IPS-18a (cell line): ENCODE data around the gene TSR3.

Source experiments
- H3K27ac ChIP-seq: one replicate; pipeline ENCODE4 v1.5.1; 2013; ENCODE audit warnings: low read length
- H3K27me3 ChIP-seq: one replicate; pipeline ENCODE4 v1.6.1; 2013; ENCODE audit warnings: mild to moderate bottlenecking, low read length; ENCODE audit not compliant: control insufficient read depth, insufficient read depth
- H3K36me3 ChIP-seq: one replicate; pipeline ENCODE4 v1.6.1; 2013; ENCODE audit warnings: low read depth, low read length; ENCODE audit not compliant: control insufficient read depth
- H3K4me1 ChIP-seq: one replicate; pipeline ENCODE4 v1.6.1; 2013; ENCODE audit warnings: low read depth, low read length; ENCODE audit not compliant: control insufficient read depth
- H3K4me3 ChIP-seq: one replicate; pipeline ENCODE4 v1.5.1; 2013; ENCODE audit warnings: low read length
- H3K9ac ChIP-seq: one replicate; pipeline ENCODE4 v1.6.1; 2013; ENCODE audit warnings: mild to moderate bottlenecking, low read length, moderate library complexity
- H3K9me3 ChIP-seq: one replicate; pipeline ENCODE4 v1.6.1; 2013; ENCODE audit warnings: low read depth, low read length; ENCODE audit not compliant: control insufficient read depth

Gene TSR3

DNA sequence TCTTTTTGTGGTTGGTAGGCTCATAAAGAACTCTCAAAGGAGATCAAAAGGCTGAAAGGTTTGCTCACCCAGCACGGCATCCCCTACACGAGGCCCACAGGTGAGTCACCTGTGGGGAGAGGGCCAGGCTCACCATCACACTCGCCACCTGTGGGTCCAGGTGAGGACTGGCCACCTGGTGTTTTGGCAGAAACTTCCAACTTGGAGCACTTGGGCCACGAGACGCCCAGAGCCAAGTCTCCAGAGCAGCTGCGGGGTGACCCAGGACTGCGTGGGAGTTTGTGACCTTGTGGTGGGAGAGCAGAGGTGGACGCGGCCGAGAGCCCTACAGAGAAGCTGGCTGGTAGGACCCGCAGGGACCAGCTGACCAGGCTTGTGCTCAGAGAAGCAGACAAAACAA, 11.1 kb upstream of the TSR3 start:
- no peaks in the 10 kb centered on the region for H3K4me1 ChIP-seq
- no peak overlapping the region for H3K27ac ChIP-seq
- peaks cover 35% of the 10 kb centered on the region for H3K36me3 ChIP-seq
- H3K27me3 ChIP-seq = no peaks in the 10 kb centered on the region
- no peaks in the 10 kb centered on the region for H3K9me3 ChIP-seq
- no peak overlapping the region for H3K4me3 ChIP-seq
- H3K9ac ChIP-seq = no peak overlapping the region

DNA sequence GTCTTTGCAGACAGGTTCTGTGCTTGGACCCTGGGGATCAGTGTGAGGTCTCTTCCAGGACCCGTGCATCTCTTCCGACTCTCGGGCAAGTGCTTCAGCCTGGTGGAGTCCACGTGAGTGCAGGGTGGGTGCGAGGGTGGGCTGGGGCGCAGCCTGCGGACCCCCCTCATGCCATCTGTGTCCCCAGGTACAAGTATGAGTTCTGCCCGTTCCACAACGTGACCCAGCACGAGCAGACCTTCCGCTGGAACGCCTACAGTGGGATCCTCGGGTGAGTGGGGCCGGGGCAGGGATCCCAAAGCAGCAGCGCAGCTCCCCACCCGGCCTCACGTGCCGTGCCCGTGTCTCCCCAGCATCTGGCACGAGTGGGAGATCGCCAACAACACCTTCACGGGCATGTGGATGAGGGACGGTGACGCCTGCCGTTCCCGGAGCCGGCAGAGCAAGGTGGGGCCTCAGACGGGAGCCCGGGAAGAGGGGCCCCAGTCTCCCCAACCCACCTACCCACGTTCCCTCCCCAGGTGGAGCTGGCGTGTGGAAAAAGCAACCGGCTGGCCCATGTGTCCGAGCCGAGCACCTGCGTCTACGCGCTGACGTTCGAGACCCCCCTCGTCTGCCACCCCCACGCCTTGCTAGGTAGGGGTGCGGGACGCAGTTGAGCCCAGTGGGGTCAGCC, 10.1 kb upstream of the TSR3 start:
- no peaks in the 10 kb centered on the region for H3K27me3 ChIP-seq
- H3K36me3 ChIP-seq = peaks cover 35% of the 10 kb centered on the region
- H3K4me1 ChIP-seq = no peaks in the 10 kb centered on the region
- no peak overlapping the region for H3K4me3 ChIP-seq
- H3K9ac ChIP-seq = no peak overlapping the region
- no peaks in the 10 kb centered on the region for H3K9me3 ChIP-seq
- no peak overlapping the region for H3K27ac ChIP-seq

DNA sequence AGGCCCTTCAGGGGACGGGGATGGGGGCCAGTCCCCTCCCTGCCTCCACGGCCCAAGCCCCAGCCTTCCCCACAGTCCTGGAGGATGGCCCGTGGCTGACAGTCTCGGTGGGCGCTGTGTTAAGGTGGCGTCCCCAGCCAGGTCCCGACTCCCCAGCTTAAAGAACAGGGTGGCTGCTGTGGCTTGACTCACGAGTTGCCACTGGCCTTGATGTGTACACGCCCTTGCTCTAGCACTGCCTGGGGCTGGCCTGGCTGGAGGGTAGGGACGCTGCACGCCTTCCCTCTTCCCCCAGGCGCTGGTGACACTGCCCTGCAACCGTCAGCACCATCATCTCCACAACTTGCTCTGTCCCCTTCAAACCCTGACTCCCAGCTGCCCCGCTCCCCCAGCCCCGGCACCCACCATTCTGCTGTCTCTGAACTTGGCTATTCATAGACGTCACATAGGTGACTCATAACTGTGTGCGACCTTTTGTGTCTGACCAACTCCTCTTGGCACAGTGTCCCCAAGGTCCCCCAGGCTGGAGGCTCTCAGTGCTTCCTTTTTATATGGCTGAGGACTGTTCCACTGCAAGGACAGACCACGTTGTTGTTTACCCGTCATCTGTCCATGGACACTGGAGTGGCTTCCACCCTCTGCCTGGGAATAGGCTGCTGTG, 6.4 kb upstream of the TSR3 start:
- Histone ChIP-seq H3K4me1 (no peaks in the 10 kb centered on the region), H3K27me3 (no peaks in the 10 kb centered on the region), H3K4me3 (no peak overlapping the region), H3K9me3 (no peaks in the 10 kb centered on the region), H3K9ac (no peak overlapping the region), H3K36me3 (peaks cover 16% of the 10 kb centered on the region), H3K27ac (no peak overlapping the region)

DNA sequence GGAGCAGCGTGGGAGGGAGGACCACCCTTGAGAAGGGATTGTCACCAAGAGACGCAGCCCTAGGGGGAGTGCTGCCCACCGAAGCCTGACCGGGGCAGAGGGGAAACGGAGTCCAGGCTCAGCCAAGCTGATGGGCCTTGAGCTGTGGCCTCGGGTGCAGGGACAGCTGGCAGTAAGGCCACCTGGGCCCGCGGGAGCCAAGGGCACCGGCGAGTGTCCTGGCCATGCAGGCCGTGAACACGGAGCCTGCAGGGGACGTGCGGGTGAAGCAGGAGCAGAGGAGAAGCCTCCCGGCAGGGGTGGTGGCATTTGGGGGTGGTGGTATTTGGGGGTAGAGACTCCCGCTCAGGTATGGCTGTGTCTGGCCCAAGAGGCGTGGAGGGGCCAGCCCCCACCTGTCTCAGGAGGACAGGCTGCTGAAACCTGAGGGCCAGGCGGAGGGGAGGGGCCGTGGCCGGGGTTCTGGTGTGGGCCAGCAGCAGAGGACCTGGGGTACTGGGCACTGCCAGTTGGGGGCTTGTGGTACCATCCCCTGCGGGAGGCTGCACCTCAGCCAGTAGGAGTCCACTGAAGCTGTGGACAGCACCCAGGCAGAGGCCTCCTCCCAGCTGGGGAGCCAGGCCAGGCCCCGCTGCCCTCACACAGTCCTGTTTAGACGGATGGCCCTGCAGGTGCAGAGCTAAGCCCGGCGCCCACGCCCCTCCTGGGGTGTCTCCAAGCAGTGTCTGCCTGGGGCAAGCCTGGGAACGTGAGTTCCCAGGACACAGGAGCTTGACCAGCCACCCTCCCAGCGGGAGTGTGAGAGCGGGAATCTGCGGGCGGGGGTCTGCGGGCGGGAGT, 4.6 kb upstream of the TSR3 start:
- Histone ChIP-seq H3K9me3 (no peaks in the 10 kb centered on the region), H3K9ac (no peak overlapping the region), H3K27ac (no peak overlapping the region)

DNA sequence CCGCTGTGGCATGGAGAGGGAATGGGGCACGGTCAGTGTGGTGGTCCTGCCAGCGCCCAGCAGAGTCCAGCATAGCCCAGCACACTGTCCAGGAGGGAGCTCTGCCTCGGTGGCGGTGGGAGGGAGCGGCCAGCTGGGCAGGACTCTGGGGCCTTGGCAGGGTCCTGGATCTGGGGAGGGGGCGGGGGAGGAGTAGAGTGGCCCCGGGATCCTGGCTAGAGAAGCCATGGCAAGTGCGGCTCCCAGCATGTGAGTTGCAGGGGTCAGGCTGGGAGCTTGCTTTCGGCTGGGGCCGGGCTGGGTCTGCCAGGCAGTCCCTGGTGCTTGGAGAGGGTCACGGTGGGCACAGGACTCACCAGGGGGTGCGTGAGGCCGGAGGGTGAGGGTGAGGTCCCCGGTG, 3.9 kb upstream of the TSR3 start:
- H3K9me3 ChIP-seq = no peaks in the 10 kb centered on the region
- no peak overlapping the region for H3K27ac ChIP-seq
- no peaks in the 10 kb centered on the region for H3K27me3 ChIP-seq
- peaks cover 3% of the 10 kb centered on the region for H3K4me1 ChIP-seq
- no peaks in the 10 kb centered on the region for H3K36me3 ChIP-seq
- no peak overlapping the region for H3K4me3 ChIP-seq
- H3K9ac ChIP-seq = no peak overlapping the region

More for the DNA sequence above, 4.6 kb upstream of the TSR3 start:
- Histone ChIP-seq H3K4me1 (peaks cover 3% of the 10 kb centered on the region), H3K4me3 (no peak overlapping the region), H3K36me3 (peaks cover 4% of the 10 kb centered on the region), H3K27me3 (no peaks in the 10 kb centered on the region)

DNA sequence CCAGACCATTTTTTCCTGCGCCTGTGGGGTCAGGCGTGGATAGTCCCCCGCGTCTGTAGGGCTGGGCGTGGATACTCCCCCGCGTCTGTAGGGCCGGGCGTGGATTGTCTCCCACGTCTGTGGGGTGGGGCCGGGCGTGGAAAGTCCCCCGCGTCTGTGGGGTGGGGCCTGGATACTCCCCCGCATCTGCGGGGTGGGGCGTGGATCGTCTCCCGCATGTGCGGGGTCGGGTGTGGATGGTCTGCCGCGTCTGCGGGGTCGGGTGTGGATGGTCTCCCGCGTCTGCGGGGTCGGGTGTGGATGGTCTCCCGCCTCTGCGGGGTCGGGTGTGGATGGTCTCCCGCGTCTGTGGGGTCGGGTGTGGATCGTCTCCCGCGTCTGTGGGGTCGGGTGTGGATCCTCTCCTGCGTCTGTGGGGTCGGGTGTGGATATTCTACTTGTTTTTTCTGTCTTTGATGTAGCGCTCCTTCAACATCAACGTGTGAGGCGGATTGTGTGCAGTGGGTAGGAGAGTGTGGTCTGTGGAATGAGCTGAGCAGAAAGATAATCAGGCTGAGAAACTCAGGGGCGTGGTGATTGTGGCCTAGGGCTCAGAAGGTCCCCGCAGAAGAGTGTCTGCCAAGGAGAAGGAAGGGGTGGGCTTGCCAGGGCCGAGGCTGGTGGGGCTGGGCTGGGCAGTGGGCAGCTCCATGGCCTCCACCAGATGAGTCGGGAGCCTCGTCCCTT, 3.3 kb upstream of the TSR3 start:
- Histone ChIP-seq H3K27me3 (no peaks in the 10 kb centered on the region), H3K27ac (no peak overlapping the region), H3K4me3 (no peak overlapping the region), H3K4me1 (peaks cover 3% of the 10 kb centered on the region), H3K36me3 (no peaks in the 10 kb centered on the region), H3K9me3 (no peaks in the 10 kb centered on the region), H3K9ac (no peak overlapping the region)

DNA sequence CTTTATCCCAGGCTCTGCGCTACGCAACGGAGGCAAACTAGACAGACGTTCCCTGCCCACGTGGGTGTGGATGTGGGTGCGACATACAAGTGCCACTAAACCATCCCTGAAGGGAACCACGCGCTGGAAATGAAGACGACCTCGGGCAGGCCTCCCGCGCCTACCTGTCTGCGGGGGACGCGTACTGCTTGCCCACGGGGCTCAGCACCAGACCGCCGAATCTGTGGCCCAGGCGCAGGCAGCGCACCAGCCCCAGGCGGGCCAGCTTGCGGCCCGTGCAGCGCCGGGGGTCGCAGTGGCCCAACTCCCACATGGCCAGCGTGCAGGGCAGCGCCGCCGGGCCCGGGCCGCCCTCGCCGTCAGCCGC, 480 bp downstream of the TSR3 start:
- H3K9me3 ChIP-seq = no peaks in the 10 kb centered on the region
- H3K4me3 ChIP-seq = peak overlapping the region; percentile 89
- peak overlapping the region; percentile 39 for H3K9ac ChIP-seq
- H3K27me3 ChIP-seq = no peaks in the 10 kb centered on the region
- peaks cover 3% of the 10 kb centered on the region for H3K4me1 ChIP-seq
- no peak overlapping the region for H3K27ac ChIP-seq
- peaks cover 13% of the 10 kb centered on the region for H3K36me3 ChIP-seq

DNA sequence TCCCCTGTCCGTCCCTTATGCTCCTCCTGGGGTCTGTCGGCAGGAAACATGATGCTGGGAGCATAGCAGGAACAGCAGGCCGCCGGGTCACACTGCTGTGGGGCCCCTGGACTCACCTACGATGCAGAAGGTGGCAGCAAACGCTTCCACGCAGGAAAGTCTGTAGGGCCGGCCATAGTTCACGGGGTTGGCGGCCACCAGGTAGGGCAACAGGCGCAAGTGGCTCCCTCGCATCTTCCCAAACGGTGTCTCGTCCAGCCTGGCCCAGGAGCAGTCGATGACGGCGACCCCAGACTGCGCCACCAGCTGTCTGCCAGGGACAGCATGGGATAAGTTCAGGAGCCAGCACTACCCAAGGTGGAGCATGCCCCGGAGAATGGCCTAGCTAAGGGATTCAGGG, 987 bp downstream of the TSR3 start:
- no peaks in the 10 kb centered on the region for H3K9me3 ChIP-seq
- H3K9ac ChIP-seq = peak overlapping the region; percentile 39
- H3K4me3 ChIP-seq = peak overlapping the region; percentile 89
- H3K27ac ChIP-seq = no peak overlapping the region
- no peaks in the 10 kb centered on the region for H3K27me3 ChIP-seq
- H3K4me1 ChIP-seq = peaks cover 3% of the 10 kb centered on the region
- H3K36me3 ChIP-seq = peaks cover 13% of the 10 kb centered on the region

DNA sequence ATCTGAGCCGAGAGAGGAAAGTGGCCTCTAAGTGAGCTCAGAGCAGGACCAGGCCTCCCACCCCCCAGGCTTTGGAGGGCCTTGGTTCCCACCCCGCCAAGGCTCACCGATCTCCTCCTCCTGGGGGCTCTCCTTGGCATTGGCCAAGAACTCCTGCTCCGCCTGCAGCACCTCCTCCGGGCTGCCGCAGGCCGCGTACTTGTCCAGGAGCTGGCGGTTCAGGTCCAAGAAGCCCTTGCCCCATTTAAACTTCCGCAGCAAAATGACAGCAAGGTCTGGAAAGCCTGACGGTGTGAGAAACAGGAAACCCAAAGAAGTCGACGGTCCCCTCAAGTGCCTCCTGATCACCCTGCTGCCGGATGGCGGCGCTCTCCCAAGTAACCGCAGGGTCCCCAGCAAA, 1.7 kb downstream of the TSR3 start:
- Histone ChIP-seq H3K27me3 (peaks cover under 1% of the 10 kb centered on the region), H3K4me3 (no peak overlapping the region), H3K36me3 (peaks cover 13% of the 10 kb centered on the region), H3K9me3 (no peaks in the 10 kb centered on the region), H3K9ac (no peak overlapping the region), H3K27ac (no peak overlapping the region), H3K4me1 (peaks cover 3% of the 10 kb centered on the region)

DNA sequence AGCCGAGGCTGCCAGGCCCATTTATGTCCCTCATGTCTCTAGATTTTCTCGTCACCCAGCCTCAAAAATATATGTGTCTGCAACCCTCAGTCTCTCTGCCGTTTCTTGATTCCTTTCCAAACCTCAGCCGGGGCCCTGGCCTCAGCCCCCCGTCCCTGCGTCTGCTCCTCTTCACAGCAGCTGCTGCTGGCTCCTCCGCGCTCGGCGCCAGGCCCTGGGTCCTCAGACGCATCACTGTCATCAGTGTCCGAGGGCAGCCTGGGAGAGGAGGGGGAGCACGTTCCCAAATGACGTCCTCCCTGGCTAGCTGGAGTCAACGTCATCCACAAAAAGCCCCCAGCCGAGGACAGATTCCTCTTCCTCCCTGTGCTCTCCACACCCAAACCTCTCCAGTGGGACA, 2.3 kb downstream of the TSR3 start:
- Histone ChIP-seq H3K4me1 (peaks cover 3% of the 10 kb centered on the region), H3K9ac (no peak overlapping the region), H3K4me3 (no peak overlapping the region), H3K27me3 (peaks cover 6% of the 10 kb centered on the region), H3K27ac (no peak overlapping the region), H3K36me3 (peaks cover 13% of the 10 kb centered on the region), H3K9me3 (no peaks in the 10 kb centered on the region)

DNA sequence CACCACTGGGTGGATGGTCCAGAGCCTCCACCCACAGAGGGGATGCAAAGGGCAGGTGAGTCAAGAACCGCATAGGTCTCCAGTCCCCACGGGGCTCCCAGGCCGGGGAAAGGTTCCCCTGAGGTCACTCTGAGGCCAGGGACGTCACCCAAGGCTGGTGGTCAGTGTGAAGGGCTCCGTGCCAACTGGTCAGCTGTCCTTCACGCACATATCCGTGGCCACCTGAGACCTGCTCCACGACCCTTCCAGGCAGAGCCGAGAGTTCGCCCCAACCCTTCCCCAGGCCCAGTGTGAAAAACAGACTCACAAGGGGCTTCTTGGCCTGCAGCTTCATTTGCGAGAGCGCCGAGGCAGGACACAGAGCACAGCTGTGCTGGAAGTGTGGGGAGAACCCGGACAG, 2.8 kb downstream of the TSR3 start:
- peaks cover 3% of the 10 kb centered on the region for H3K4me1 ChIP-seq
- peaks cover 8% of the 10 kb centered on the region for H3K27me3 ChIP-seq
- H3K9me3 ChIP-seq = no peaks in the 10 kb centered on the region
- H3K36me3 ChIP-seq = peaks cover 13% of the 10 kb centered on the region
- H3K27ac ChIP-seq = no peak overlapping the region
- H3K4me3 ChIP-seq = no peak overlapping the region
- no peak overlapping the region for H3K9ac ChIP-seq
